Hematopoietic multipotent progenitor cell treated with erythropoietin and hydrocortisone succinate and interleukin-3 and kit ligand, for 15 days (in vitro differentiated cells): ENCODE results near the gene CASKIN1.
"Not testable (repeated sequence)": the region's sequence is repeated elsewhere in the genome, so short reads cannot be mapped to it uniquely, and the experiment has no call there.

Source experiments
- DNase-seq: peaks from one replicate; pipeline ENCODE4 v3.0.0-alpha.2; 2015; ENCODE audit warnings: low spot score

The CASKIN1 gene

DNA sequence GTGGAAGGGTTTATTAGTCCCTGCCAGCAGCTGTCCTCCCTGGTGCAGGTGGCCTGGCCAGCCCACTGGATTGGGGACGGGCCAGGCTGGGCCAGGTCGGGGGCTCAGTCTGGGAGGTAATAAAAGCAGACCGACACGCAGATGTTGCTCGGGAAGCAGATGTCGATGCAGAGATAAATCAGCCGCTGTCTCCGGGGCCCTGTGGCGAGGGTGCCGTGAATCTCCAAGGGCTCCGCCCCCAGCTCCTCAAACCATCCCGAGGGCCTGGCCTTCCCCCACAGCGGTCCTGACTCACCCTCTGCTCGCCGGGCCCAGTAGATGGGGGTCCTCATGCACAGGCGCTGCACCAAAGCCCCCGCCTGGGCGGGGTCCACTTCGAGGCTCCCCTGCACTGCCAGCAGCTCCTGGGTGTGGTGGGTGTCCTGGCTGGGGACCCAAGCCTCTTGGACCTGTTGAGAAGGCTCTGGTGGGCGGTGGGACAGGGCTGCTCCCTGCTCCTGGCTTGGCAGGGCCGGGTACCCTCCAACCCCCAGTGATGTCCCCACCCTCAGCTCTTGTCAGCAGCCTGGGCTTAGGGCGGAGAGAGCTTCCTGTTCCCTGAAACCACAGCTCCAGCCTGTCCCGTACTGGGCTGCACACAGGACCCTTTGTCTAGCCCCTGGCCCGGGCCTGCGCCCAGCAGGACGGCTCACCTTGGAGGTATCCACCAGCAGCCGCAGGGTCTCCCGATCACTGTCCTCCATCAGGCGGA, 13.0 kb upstream of the CASKIN1 start:
- DNase-seq, result no peak

DNA sequence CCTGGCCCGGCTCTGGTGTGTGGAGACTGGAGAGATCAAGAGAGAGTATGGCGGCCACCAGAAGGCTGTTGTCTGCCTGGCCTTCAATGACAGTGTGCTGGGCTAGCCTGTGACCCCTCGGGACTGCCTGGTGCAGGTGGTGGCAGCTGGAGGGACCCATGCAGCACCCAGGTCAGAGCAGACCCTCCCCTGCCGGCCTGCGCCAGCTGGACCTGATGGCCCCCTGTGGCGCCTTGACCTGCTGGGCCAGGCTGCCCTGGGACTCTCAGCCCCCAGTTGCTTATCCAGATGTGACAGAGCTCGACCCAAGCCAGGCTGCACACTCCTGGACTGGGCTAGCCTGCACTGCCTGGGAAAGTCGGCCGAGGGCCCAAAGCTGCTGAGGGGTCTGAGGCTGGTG, 12.4 kb upstream of the CASKIN1 start:
- no peak for DNase-seq

DNA sequence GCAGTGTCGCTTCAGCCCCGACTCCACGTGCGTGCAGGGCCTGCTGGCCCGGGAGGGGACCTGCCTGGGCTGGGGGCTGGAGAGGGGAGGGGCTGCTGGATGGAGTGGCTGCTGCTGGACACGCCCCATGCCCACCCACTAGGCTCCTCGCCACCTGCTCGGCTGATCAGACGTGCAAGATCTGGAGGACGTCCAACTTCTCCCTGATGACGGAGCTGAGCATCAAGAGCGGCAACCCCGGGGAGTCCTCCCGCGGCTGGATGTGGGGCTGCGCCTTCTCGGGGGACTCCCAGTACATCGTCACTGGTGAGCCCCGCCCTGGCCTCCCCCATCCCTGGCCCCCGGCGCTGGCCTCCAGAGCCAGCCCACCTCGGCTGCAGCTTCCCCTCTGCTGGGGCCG, 11.9 kb upstream of the CASKIN1 start:
- no peak for DNase-seq

DNA sequence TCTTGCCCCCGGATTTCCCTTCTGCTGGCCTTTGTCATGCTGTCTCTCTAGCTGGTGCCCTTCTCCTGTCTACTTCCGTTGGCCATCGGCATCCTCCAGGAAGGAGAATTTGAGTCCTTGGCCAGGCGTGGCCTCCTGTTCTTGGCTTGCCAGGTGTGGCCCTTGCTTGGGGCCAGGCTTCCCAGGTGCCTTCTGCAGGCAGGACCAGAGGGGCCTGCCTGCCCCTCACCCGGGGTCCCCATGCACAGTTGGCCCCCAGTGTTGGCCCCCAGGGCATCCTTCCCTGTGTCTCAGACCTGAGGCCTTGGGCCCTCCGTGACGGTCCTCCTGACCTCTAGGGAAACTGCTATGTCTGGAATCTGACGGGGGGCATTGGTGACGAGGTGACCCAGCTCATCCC, 11.5 kb upstream of the CASKIN1 start:
- DNase-seq, result no peak

DNA sequence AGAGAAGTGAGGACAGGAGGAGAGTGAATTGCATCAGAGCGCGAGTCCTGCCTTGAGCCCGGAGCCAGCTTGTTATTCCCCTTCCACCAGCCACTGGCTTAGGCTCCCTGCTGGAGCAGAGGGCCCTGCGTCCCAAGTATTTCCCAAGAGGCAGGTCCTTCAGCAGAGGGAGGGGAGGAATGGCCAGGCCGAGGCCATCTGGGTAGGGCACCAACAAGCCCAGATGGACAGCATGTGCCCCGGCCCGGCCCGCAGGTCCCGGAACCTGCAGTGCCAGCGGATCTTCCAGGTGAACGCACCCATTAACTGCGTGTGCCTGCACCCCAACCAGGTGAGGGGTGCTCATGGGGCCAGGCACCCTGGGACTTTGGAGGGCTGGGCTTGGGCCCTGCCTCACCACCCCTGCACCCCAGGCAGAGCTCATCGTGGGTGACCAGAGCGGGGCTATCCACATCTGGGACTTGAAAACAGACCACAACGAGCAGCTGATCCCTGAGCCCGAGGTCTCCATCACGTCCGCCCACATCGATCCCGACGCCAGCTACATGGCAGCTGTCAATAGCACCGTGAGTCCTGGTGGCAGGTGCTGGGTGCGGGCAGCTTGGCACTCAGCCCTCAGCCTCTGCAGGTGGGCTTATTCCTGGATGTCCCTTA, 10.5 kb upstream of the CASKIN1 start:
- no peak for DNase-seq

DNA sequence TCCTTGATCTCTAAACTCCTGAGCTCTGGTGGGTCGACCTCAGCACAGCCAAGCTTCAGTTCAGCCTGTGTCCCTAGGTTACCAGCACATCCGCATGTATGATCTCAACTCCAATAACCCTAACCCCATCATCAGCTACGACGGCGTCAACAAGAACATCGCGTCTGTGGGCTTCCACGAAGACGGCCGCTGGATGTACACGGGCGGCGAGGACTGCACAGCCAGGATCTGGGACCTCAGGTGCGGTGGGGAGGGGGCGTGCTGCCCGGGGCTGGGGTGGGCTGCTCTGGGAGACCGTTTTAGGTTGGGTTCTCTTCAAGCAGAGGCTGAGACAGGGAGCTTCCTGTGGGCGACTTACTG, 10.0 kb upstream of the CASKIN1 start:
- no peak for DNase-seq

DNA sequence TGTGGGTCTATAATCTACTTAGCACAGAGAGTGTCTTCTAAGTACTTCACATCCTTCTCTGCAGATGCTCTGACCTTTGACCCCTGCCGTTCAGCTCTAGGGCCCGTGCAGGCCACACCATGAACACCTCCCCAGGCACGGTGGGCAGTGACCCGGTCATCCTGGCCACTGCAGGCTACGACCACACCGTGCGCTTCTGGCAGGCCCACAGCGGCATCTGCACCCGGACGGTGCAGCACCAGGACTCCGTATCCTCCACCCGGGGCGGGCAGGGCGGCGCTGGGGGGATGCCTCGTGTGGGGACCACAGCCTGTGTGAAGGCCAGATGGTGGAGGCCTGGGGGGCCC, 9.5 kb upstream of the CASKIN1 start:
- DNase-seq, result no peak

DNA sequence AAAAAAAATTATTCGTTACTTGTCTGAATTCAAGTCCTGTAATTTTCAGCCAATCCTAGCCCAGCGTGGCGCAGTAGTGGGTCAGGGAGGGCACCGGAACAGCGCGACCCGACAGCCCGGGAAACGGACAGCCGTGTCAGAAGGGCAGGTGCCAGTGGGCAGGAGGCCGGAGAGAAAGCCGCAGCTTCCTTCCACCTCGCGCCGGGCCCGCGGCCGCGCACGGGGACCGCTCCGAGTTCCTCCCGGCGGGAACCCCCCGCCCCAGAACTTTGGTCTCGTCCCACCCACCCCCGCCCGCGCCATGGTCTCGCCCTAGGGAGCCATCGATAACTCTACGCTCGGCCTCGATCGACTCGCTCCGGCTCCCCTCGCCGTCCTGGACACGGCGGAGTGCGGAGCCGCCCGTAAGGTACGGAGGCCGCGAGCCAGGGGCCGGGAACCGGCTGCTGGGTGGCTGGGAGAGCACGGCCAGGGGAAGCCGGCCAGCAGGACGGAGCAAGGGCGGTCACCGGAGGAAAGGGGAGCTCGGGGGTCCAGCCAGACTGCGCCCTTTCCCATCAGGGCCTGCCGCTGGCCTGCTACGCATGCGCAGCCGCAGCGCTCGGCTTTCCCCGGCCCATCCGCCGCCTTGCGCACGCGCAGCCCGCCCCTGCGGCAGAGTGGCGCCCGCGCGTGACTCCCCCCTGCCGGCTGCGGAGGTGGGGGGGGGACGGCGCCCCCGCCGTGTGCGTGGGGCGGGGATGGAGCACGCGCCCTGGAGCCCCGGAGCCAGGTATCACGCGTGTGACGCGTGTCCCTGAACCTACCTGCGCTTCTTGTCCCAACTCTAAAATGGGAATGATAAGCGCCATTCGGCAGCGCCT, 8.9 kb upstream of the CASKIN1 start, which contains the start of gene MLST8:
Gene MLST8 (plus strand): TSS at position 351 of the 863 bp plus-strand sequence. CDS start 632 bp downstream, outside the sequence.
- peak; percentile 90 for DNase-seq

DNA sequence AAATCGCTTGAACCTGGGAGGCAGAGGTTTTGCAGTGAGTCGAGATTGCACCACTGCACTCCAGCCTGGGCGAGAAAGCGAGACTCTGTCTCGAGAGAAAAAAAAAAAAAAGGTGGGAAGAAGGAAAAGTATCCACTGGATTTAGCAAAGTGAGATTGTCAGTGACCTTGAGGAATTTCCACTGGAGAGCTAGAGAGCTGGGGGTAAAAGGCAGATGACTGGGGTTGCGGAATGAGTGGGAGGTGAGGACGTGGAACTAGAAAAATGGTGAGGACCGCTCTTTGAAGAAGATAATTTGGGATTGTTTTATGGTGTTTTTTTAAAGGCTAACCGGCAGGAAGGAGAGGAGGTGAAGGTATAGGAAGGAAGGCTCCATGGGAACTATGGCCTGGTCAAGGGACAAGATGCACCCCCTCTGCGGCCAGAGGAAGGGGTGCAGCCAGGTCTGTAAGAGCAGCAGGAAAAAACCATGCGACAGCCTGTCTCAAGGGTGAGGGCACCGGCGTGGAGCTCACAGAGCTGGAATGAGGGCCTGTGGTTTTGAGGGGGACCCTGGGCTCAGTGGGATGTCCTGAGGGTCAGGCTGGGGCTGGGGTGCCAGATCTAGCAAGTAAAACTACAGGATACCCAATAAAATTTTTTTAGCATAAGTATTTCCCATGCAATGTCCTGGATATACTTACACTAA, 8.2 kb upstream of the CASKIN1 start:
- no peak for DNase-seq

DNA sequence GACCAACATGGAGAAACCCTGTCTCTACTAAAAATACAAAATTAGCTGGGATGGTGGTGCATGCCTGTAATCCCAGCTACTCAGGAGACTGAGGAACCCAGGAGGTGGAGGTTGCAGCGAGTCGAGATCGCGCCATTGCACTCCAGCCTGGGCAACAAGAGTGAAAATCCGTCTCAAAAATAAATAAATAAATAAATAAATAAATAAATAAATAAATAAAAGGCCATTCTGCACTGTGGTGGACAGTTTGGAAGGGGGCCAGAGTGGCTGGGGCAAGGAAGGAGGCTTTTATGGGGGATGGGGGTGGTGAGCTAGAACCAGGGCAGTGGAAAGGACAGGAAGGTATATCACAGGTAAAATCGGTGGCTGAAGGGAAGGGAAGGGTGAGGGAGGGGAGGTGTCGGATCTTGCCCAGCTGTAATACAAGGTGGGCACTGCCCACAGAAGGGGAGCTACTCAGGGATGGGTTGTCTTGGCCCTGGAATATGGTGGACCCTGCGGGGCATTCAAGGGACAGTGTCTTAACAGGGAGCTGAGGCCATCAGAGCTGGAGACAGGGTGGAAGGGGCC, 6.8 kb upstream of the CASKIN1 start:
- DNase-seq, result not testable (repeated sequence)

DNA sequence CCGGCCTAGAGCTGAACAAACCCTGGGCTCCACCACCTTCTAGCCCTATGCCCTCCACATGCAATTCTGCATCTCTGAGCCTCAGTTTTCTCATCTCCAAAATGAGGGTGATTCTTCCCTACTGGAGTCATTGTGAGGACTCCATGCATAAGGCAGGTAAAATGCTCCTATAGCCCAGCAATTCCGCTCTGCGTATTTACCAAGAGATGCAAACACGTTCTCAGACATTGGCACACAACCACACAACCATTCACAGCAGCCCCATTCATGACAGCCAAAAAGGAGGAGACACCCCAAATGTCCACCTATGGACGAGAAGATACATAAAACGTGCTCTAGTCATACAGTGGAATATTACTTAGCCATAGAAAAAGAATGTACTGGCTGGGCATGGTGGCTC, 3.9 kb upstream of the CASKIN1 start:
- no peak for DNase-seq

DNA sequence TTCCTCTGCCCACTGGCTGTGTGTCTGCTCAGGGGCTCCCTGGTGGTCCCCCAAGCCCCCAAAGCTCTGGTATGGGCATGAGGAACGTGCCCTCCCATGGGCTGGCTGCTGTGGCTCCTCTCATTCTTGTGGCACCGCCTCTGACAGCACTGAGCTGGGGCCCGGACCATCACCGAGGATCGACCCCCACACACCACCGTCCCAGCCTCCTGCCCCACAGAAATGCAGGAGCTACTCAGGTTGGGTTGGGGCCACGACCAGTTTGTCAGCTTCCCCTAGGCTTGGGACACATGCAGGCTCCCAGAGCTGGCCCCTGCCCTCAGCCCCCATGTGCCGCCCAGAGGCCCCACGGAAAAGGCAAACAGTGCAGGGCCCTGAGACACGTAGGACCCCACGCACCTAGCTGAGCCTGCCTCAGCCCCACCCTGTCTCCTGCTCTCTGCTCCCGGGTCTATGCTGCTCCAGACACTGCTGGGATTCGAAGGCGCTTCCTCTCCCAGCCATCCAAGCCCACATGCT, 3.3 kb upstream of the CASKIN1 start:
- DNase-seq, result no peak

DNA sequence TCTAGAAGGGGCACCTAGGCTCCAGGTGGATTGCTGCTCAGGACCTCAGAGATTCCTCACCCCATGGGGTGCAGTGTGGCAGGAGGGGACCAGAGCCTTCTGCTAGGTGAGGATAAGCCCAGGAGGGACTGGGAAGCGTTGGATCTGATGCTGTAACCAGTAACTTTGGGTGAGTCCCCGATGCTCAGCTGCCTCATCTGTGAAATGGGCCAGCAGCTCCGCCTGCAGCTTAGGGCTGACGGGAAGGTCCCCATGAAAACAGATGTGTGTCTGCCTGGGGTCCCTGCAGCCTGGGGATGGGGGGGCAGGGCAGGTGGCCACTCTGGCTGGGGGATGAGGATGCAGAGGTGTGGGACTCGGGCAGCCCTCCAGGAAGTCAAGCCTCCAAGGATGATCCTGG, 2.7 kb upstream of the CASKIN1 start:
- no peak for DNase-seq

DNA sequence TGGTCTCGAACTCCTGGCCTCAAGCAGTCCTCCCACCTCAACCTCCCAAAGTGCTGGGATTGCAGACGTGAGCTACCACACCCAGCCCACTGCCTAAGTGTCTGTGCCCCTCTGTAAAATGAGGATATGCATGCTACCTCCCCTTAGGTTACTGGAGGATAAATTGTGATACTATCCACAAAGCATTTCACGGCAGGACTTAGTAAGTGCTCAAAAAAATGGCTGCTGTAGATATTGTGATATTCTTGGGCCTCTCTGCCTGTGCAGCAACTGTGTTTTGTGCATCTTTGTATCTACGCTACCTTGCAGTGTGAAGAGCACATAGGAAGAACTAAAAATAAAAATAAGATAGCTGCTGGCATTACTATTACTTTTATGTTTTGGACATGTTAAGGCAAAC, 1.9 kb upstream of the CASKIN1 start:
- no peak for DNase-seq

DNA sequence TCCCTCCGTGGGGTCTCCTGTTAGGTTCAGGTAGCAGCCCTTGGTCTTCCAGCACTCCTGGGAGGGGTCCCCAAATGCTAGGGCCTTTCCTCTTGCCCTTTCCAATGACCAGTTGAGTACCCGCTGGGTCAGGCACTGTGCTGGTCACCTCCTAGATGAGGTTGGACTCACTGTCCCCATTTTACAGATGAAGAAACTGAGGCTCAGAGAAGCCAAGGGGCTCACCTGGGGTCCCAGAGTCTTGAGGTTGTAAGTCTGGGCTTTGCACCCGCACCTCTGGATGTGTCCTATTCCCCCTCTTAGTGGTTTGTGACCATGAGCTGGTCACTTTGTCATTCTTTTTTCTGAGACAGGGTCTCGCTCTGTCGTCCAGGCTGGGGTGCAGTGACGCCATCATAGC, 1.4 kb upstream of the CASKIN1 start:
- DNase-seq, result no peak

DNA sequence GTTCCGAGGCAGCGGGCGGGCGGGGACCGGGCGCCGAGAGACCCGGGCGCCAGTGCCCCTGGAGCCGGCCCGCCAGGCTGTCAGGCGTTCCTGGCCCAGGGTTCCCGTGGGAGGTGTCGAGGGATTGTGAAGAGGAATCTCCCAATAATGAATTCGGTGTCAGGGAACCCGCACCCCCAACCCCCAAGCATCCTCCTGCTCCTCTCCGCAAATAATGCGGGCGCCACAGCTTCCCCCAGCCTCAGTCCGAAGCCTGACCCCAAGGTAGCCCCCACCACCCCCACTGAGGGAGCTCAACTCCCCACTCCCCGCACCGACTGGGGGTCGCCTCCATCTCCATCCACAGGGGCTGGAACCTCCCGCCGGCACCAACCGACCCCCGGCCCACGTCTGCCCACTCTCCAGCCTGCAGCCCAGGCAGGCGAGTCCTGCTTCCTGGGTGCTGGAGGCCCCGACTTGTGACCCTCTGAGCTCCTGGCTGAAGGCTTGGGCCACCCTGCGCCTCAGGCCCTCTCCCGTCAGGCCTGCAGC, 641 bp upstream of the CASKIN1 start:
- DNase-seq, result no peak

DNA sequence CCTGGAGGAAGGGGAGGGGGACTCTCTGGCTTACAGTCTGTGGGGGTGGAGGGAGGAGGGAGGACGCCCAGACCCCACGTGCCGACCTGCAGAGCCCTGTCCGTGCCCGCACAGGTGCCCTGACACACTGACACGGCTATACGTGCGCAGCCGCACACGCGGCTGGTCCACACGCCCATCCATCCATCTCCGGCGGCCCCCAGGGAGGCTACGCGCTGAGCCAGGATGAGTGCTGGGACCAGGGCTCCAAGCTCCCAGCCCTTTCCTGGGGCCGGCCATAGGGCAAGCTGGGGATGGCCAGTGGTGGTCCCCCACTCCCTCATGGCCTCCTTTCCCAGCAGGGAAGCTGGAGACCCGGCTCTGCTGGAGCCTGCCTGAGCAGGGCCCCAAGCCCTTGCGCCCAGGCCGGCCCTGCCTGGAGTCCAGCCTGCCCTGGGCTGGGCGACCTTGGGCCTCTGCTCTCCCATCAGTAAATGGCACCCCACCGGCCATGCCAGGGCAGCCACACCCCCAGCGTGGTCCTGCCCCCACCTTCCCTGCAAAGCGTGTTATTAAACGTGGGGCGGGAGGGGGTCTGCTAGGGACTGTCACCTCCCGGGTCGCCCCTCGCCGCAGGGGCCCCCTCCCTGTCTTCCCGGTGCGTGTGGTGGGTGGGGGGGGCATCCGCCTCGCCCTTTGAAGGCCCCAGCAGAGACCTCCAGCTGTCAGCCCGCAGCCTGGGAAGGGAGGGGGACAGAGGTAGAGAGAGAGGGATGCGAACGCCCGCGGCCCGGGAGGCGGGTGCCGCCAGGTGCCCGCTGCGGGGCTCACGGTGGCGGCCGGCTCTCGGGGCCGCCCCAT, 863 bp downstream of the CASKIN1 start:
- no peak for DNase-seq

DNA sequence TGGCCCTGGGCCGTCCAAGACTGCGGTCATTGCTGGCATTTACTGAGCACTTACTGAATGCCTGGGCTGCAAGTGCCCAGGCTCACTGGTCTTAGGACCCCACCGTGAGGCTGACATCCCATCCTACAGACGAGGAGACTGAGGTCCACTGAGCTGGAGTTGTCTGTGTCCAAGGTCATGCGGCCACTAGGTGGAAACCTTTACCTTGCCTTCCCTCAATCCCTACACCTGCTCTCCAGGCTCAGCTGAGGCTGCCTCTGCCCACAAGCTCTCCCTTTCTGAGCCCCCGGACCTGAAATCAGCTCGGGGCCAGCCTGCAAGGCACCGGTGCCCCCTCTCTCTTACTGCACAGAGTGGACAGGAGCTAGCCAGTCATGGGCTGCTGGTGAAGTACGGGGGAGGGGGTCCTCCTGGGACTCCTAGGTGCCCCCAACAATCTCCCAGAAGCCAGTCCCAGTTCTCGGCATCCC, 1.5 kb downstream of the CASKIN1 start:
- peak; percentile 61 for DNase-seq

DNA sequence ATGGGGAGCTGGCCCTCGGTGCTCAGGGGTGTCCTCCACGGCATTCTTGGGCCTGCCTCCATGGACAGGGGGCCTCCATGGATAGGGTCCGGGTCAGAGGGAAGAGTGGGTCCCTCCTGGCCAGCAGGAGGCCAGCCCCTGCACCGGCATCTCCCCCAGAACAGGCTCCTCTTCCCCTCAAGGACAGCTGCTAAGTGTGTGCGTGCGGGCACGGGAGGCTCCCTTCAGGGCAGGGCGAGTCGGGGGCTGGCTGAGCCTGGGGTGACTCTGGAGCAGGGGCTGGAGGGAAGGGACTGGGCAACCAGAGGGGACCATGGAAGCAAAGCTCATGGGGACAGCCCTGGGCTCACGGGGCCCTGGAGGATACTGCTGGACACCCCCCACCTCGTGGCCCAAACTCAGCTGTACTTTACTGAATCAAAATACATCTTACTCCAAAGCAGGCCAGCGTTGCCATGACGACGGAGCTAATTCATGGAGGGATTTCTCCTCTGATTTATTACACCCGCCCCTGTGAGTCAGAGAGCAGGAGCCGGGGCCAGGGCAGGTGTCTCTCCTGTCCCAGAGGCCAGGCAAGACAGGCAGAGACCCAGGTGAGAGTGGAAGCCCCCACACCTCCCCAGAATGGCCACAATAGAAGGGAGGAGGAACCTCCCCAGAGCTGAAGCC, 2.1 kb downstream of the CASKIN1 start:
- no peak for DNase-seq

DNA sequence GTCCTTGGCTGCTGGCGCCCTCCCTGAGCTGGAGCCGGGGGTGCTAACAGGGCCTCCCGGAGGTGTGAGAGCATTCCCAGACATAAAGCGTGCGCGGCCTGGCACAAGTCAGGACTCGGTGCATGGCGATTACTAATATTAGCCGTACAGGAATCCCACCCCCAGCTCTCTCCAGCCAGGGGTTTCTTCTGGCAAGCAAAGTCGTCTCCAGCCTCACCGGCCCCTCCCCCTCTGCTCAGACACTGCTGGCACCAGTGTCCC, 5.0 kb downstream of the CASKIN1 start:
- no peak for DNase-seq
